Naive B cell (primary cell): ENCODE results near the gene ZNF468. TPM values are rescaled to one million over a fixed set of nuclear protein-coding genes. Genes with fewer than 3 reads are reported as not detected.
"Not testable (repeated sequence)": the region's sequence is repeated elsewhere in the genome, so short reads cannot be mapped to it uniquely, and the experiment has no call there.

Source experiments
- ATAC-seq, 2 donors: fragments of 150-1000 bp; cut with Tn5 transposase; 2 replicates each; pipeline ENCODE4 v1.10.0; 2021; ENCODE audit warnings: low read depth in 2 of 2, mild to moderate bottlenecking in 2 of 2, moderate library complexity in 2 of 2
- DNase-seq: peaks from one replicate; pipeline ENCODE4 v3.0.0; 2022
- H3K27ac Mint-ChIP-seq, 6 donors: one replicate each; pipeline ENCODE4 v1.8.0; 2020 to 2022; ENCODE audit warnings: mild to moderate bottlenecking in 6 of 6, mixed read lengths in 6 of 6, moderate library complexity in 5 of 6, inconsistent platforms in 2 of 6
- H3K27me3 Mint-ChIP-seq, 3 donors: one replicate each; pipeline ENCODE4 v1.8.0; 2021 to 2022; ENCODE audit warnings: mixed read lengths in 3 of 3, mild to moderate bottlenecking in 1 of 3
- H3K36me3 Mint-ChIP-seq, 2 donors: one replicate each; pipeline ENCODE4 v1.8.0; 2020 to 2022; ENCODE audit warnings: mixed read lengths in 2 of 2, inconsistent platforms in 1 of 2, mild to moderate bottlenecking in 1 of 2
- H3K4me1 Mint-ChIP-seq, 3 donors: one replicate each; pipeline ENCODE4 v1.8.0; 2020 to 2022; ENCODE audit warnings: mixed read lengths in 3 of 3, inconsistent platforms in 1 of 3, mild to moderate bottlenecking in 1 of 3, moderate library complexity in 1 of 3
- H3K4me3 Mint-ChIP-seq, 8 donors: one replicate each; pipeline ENCODE4 v1.8.0; 2020 to 2022; ENCODE audit warnings: mild to moderate bottlenecking in 8 of 8, mixed read lengths in 8 of 8, moderate library complexity in 8 of 8, inconsistent platforms in 2 of 8
- H3K9me3 Mint-ChIP-seq, 7 donors: one replicate each; pipeline ENCODE4 v1.8.0; 2020 to 2022; ENCODE audit warnings: mixed read lengths in 7 of 7, mild to moderate bottlenecking in 5 of 7, inconsistent platforms in 2 of 7, moderate library complexity in 1 of 7
- polyA plus RNA-seq, 6 donors: library from polyadenylated mRNA; unstranded; fragments of 300-500 nt; fragmentation: Illumina TruSeq; gene quantifications; one replicate each; pipeline ENCODE4 v1.2.3, GENCODE V29; 2021; ENCODE audit warnings: low read depth in 6 of 6

ZNF468 gene
- polyA plus RNA-seq, 6 donors from 2014 or later, result 22.0 to 44.5 (median 30.3) TPM

GRCh38 chr19:52809801-52810200 is 47.6 kb downstream of the ZNF468 start:
- ATAC-seq, result no peak
- H3K9me3 Mint-ChIP-seq, result peaks cover 0 to 36% (median 27%) of the 10 kb centered on the region in 7 donors
- peaks cover 0 to 3% (median 0%) of the 10 kb centered on the region in 3 donors for H3K4me1 Mint-ChIP-seq
- no peak overlapping the region for H3K27ac Mint-ChIP-seq
- H3K4me3 Mint-ChIP-seq, result peak overlapping the region in 1 of 8 donors; percentile 5
- no peaks in the 10 kb centered on the region for H3K27me3 Mint-ChIP-seq
- peaks cover 34 to 35% of the 10 kb centered on the region in 2 donors for H3K36me3 Mint-ChIP-seq
- no peak for DNase-seq

GRCh38 chr19:52799950-52800640 is 57.3 kb downstream of the ZNF468 start:
- Mint-ChIP-seq H3K9me3 (peaks cover 10 to 90% (median 87%) of the 10 kb centered on the region in 7 donors), H3K36me3 (peaks cover 46 to 67% of the 10 kb centered on the region in 2 donors)
- DNase-seq, H3K4me3 Mint-ChIP-seq, ATAC-seq, H3K4me1 Mint-ChIP-seq, H3K27me3 Mint-ChIP-seq, H3K27ac Mint-ChIP-seq: not testable (repeated sequence)

GRCh38 chr19:52789440-52789839 is 68.0 kb downstream of the ZNF468 start:
- peak overlapping the region in 3 of 8 donors; percentile 59 to 98 (median 78) for H3K4me3 Mint-ChIP-seq
- no peaks in the 10 kb centered on the region for H3K27me3 Mint-ChIP-seq
- peaks cover 0 to 8% of the 10 kb centered on the region in 2 donors for H3K36me3 Mint-ChIP-seq
- ATAC-seq, result no peak
- peaks cover 21 to 35% (median 34%) of the 10 kb centered on the region in 3 donors for H3K4me1 Mint-ChIP-seq
- peaks cover 0 to 24% (median 17%) of the 10 kb centered on the region in 7 donors for H3K9me3 Mint-ChIP-seq
- DNase-seq, result no peak
- peak overlapping the region in 1 of 6 donors; percentile 37 for H3K27ac Mint-ChIP-seq

Other genes starting within 250 kb of the ZNF468 start
- gene ZNF83, start 219.3 kb downstream of the ZNF468 start, polyA plus RNA-seq, result 10 to 100 TPM in 5 of 6 donors, 1 to 10 TPM in 1; 6.7 to 31.5 (median 14.8) TPM
- gene ZNF611, start 122.6 kb downstream of the ZNF468 start, polyA plus RNA-seq, result 10 to 100 TPM; 14.2 to 53.5 (median 35.9) TPM
- gene ZNF600, start 70.8 kb downstream of the ZNF468 start, polyA plus RNA-seq, result 10 to 100 TPM in 4 of 6 donors, 1 to 10 TPM in 2; 8.2 to 21.9 (median 10.6) TPM
- 10 to 100 TPM; 16.7 to 37.8 (median 19.8) TPM for gene ZNF28, start 36.0 kb downstream of the ZNF468 start, polyA plus RNA-seq
- 10 to 100 TPM in 2 of 6 donors, 1 to 10 TPM in 3, not detected in 1; 4.6 to 11.7 (median 7.3) TPM for gene ZNF320, start 40.0 kb upstream of the ZNF468 start, polyA plus RNA-seq
- 1 to 10 TPM in 5 of 6 donors, not detected in 1; 1.7 to 5.2 (median 4.1) TPM for gene ZNF888, start 65.8 kb upstream of the ZNF468 start, polyA plus RNA-seq
- gene ZNF816, start 105.3 kb upstream of the ZNF468 start, polyA plus RNA-seq, result 10 to 100 TPM; 12.1 to 22.9 (median 20.5) TPM
- not detected for gene ERVV-1, start 156.3 kb upstream of the ZNF468 start, polyA plus RNA-seq
- not detected for gene ERVV-2, start 187.1 kb upstream of the ZNF468 start, polyA plus RNA-seq
- 10 to 100 TPM; 11.2 to 40.7 (median 25.5) TPM for gene ZNF160, start 245.8 kb upstream of the ZNF468 start, polyA plus RNA-seq